ENCODE measurements around the gene NRIP3. TPM values are rescaled to one million over a fixed set of nuclear protein-coding genes. Genes with fewer than 3 reads are reported as not detected.
"Not testable (repeated sequence)": the region's sequence is repeated elsewhere in the genome, so short reads cannot be mapped to it uniquely, and the experiment has no call there.

NRIP3 gene
- total and polyA plus RNA-seq, 8 donors = 1.1 to 4.8 (median 2.7) TPM

DNA sequence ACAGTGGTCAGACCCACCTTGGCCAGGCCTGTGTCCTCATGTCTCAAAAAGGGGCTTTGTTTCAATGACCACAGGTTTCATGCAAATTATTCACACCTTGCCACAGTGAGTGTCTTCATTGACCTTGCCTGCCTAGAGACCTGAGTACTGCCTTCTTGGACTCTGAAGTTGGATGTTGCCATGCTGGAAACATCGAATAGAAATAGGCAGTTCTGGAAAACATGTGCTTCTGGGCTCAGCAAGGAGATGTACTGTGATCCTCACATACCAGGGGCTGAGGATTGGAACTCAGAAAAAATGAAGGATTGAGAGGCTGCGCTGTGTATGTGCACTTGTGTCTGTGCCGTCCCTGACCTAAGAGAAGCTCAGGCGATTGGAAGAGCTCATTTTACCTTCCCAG, 9.6 kb upstream of the NRIP3 start:
- Histone ChIP-seq H3K36me3 (no peaks in the 10 kb centered on the region), H3K9me3 (peaks cover 0 to 2% of the 10 kb centered on the region in 2 donors), H3K27ac (no peak overlapping the region), H3K4me1 (peaks cover 0 to 28% of the 10 kb centered on the region in 2 donors), H3K27me3 (no peaks in the 10 kb centered on the region), H3K4me3 (no peak overlapping the region)
- ATAC-seq (no peak), DNase-seq (no peak)
- intact Hi-C loops (cut with DNase I) = loop anchor here in 1 of 2 donors (10.0 kb wide), 1 partner anchor 121 kb away; no protein-coding TSS in a partner anchor
- TF ChIP-seq, protein P1, sequence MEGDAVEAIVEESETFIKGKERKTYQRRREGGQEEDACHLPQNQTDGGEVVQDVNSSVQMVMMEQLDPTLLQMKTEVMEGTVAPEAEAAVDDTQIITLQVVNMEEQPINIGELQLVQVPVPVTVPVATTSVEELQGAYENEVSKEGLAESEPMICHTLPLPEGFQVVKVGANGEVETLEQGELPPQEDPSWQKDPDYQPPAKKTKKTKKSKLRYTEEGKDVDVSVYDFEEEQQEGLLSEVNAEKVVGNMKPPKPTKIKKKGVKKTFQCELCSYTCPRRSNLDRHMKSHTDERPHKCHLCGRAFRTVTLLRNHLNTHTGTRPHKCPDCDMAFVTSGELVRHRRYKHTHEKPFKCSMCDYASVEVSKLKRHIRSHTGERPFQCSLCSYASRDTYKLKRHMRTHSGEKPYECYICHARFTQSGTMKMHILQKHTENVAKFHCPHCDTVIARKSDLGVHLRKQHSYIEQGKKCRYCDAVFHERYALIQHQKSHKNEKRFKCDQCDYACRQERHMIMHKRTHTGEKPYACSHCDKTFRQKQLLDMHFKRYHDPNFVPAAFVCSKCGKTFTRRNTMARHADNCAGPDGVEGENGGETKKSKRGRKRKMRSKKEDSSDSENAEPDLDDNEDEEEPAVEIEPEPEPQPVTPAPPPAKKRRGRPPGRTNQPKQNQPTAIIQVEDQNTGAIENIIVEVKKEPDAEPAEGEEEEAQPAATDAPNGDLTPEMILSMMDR (IDR thresholded peaks at IDR 0.05) = no peak

DNA sequence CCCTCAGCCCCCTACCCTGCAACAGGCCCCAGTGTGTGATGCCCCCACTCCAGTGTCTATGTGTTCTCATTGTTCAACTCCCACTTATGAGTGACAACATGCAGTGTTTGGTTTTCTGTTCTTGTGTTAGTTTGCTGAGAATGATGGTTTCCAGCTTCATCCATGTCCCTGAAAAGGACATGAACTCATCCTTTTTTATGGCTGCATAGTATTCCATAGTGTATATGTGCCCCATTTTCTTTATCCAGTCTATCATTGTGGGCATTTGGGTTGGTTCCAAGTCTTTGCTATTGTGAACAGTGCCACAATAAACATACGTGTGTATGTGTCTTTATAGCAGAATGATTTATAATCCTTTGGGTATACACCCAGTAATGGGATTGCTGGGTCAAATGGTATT, 5.7 kb upstream of the NRIP3 start:
- H3K36me3 ChIP-seq; H3K27ac ChIP-seq; intact Hi-C loops (cut with DNase I); H3K4me3 ChIP-seq; DNase-seq; H3K4me1 ChIP-seq; H3K9me3 ChIP-seq; ATAC-seq: not testable (repeated sequence)
- peaks cover 0 to 11% of the 10 kb centered on the region in 2 donors for H3K27me3 ChIP-seq

DNA sequence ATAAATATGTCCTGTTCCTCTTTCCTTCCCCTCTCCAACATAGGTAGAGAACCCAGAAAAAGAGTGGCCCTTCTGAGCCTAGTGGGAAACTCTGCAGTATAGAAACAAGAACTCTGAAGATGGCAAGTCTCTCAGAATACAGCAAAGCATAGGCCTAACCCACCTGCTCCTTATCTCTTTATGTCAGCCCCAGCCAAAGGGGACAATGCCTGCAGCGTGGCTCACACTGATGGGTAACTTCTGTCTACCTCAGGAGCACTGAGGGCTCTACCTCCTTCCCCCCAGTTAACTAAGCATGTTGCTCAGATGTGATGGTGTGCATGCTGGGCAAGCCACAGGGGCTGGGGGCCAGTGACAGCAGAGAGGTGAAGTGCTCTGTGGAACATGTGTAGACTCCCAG, 4.9 kb upstream of the NRIP3 start:
- DNase-seq (no peak), ATAC-seq (no peak)
- no peak overlapping the region for H3K4me3 ChIP-seq
- H3K4me1 ChIP-seq = peaks cover 8 to 10% of the 10 kb centered on the region in 2 donors
- intact Hi-C loops (cut with DNase I) = no loop called here
- no peak overlapping the region for H3K27ac ChIP-seq
- peaks cover 8 to 19% of the 10 kb centered on the region in 2 donors for H3K27me3 ChIP-seq
- TF ChIP-seq, protein P1 (IDR thresholded peaks at IDR 0.05) = no peak
- peaks cover 0 to 2% of the 10 kb centered on the region in 2 donors for H3K9me3 ChIP-seq
- no peaks in the 10 kb centered on the region for H3K36me3 ChIP-seq

DNA sequence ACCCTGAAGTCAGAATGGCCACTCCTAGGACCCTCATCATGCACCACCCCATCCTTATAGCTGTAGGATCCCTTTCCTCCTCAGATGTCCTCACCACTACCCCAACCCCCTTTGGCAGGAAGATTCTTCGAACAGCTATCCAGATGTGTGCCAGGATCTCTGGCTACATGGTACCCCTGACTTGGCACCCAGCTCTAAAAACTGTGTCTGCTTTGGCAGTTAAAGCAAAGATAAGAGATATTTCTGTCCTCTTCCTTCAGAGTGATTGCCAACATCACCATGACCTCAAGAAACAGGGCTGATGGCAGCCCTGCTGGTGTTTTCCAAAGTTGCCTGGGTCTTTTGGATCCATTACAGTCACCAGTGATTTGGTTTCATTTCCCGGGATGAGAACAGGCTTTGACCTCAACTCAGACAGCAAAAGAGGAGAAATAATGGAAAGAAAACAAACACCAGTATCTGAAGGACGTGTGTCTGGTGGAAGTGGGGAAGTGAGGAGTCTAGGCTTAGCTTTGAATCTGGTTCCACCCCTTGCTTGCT, 4.3 kb upstream of the NRIP3 start:
- DNase-seq (no peak), ATAC-seq (no peak)
- Histone ChIP-seq H3K27ac (no peak overlapping the region), H3K4me1 (peaks cover 13 to 16% of the 10 kb centered on the region in 2 donors), H3K36me3 (no peaks in the 10 kb centered on the region), H3K9me3 (peaks cover 0 to 2% of the 10 kb centered on the region in 2 donors), H3K4me3 (no peak overlapping the region), H3K27me3 (peaks cover 14 to 25% of the 10 kb centered on the region in 2 donors)
- TF ChIP-seq, protein P1 (IDR thresholded peaks at IDR 0.05) = no peak
- intact Hi-C loops (cut with DNase I) = no loop called here

DNA sequence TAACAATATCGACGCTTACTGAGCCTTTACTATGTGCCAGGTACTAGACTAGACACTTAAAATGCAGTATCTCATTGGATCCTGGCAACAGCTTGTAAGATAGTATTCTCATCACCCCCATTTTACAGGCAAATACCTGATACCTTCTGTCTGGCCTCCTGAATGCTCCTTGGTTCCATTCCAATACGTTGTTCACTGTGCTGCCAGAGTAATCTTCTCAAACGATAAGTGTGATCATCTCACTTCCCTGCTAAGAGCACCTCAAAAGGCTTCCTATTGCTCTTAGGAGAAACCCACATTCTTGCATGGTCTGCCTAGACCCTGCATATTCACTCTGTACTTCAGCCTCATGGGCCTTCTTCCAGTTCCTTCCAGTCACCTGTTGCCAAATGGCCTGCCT, 1.3 kb upstream of the NRIP3 start:
- DNase-seq = no peak
- TF ChIP-seq, protein P1 (IDR thresholded peaks at IDR 0.05) = no peak

More for the DNA sequence above, 1.3 kb upstream of the NRIP3 start:
- ATAC-seq = no peak
- Histone ChIP-seq H3K9me3 (peaks cover 0 to 2% of the 10 kb centered on the region in 2 donors), H3K4me1 (peaks cover 18 to 31% of the 10 kb centered on the region in 2 donors), H3K4me3 (no peak overlapping the region), H3K27me3 (peaks cover 30 to 53% of the 10 kb centered on the region in 2 donors), H3K27ac (no peak overlapping the region), H3K36me3 (no peaks in the 10 kb centered on the region)
- intact Hi-C loops (cut with DNase I) = no loop called here
